ENCODE results near the gene HOXC4. TPM values are rescaled to one million over a fixed set of nuclear protein-coding genes. Genes with fewer than 3 reads are reported as not detected.

HOXC4 gene
- polyA plus RNA-seq, 1 donor from 2014 or later = not detected

DNA sequence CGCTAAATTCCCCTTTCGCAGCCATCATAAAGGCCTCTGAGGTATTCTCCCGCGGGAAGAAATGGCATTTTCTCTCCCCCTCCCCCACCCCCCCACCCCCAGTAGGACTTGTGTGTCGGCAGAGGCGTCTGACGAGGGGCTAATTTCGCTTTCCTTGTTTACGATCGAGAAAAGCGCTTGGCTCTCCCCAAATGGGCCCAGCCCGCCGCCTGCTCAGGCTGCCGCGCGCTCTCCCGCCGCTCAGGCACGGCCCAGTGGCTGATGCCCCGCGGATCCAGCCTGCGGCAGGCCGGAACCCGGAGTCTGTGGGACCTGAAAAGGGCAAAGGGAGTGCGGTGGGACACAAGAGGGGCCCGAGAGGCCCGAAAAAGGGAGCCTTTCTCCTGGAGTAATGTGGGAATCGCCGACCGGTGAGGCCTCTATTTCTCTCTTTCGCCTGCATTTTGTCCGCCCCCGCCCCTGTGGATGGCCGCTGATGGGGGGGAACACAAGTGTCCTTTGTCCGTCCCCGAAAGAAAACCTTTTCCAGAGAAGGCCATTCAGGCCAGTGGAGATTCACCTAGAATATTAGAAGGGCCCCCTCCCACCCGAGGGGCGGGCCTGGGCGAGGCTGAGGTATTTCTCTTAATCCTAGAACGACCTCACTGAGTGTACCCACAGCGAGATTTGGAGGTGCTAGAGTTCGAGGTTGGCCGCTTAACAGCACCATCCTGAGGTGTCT, 34.4 kb upstream of the HOXC4 start:
- Histone ChIP-seq H3K9me3 (ENCODE audit: low read length) (no peaks in the 10 kb centered on the region), H3K27ac (ENCODE audit: low read length) (no peak overlapping the region), H3K9ac (ENCODE audit: low read length) (no peak overlapping the region), H3K4me3 (ENCODE audit: low read length) (no peak overlapping the region), H3F3A (ENCODE audit: insufficient read depth, low read length, poor library complexity, severe bottlenecking) (no peaks in the 10 kb centered on the region), H2AFZ (ENCODE audit: low read depth, low read length) (no peak overlapping the region), H3K27me3 (ENCODE audit: insufficient read depth, low read depth, low read length) (peaks cover 98% of the 10 kb centered on the region), H4K20me1 (ENCODE audit: insufficient read depth) (no peaks in the 10 kb centered on the region), H3K4me2 (ENCODE audit: low read length) (no peak overlapping the region), H3K79me2 (replicated peaks; ENCODE audit: insufficient read depth, low read length) (no peaks in the 10 kb centered on the region), H3K9me2 (ENCODE audit: insufficient read depth, low read length) (no peaks in the 10 kb centered on the region), H3K36me3 (ENCODE audit: insufficient read depth, low read length) (no peaks in the 10 kb centered on the region)
- TF ChIP-seq EP300 (conservative IDR thresholded peaks at IDR 0.05; ENCODE audit: poor library complexity, severe bottlenecking) (no peak), SMC3 (conservative IDR thresholded peaks at IDR 0.05; ENCODE audit: poor library complexity) (no peak), MXI1 (conservative IDR thresholded peaks at IDR 0.05; ENCODE audit: poor library complexity, severe bottlenecking) (no peak), TAF1 (IDR thresholded peaks at IDR 0.05; ENCODE audit: low read depth) (no peak)

DNA sequence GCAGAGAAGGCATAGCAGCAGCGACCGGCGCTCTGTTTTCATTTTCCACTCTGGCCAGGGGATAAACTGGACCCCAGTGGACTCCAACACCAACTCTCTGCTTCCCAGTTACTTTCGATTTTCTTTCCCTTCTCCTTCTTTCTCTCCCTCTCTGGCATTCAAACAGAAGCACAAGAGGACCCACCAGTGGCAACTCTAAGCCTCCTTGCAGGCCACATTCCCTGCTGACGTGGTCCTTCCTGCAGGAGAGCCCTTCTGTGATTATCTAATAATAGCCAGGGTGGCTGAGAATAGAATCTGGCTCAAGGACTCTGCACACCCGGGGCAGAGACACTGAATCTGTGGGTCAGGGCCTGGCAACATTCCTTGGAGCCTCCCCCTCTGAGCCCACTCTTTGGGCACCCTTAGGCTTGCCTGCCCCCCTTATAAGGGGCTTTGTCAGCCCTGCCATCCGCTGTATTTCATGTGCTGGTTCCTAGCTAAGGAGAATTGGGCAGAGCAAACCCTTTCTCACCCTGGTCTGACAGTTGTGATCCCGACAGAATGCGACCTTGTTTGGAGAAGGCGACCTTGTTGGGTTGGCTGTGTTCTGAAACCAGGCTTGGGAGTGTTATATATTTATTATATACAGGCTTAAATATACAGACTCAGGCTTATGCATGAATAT, 33.6 kb upstream of the HOXC4 start:
- Histone ChIP-seq H4K20me1 (ENCODE audit: insufficient read depth) (no peaks in the 10 kb centered on the region), H3K27me3 (ENCODE audit: insufficient read depth, low read depth, low read length) (peaks cover 98% of the 10 kb centered on the region), H3K36me3 (ENCODE audit: insufficient read depth, low read length) (no peaks in the 10 kb centered on the region), H3K79me2 (replicated peaks; ENCODE audit: insufficient read depth, low read length) (no peaks in the 10 kb centered on the region), H3K4me3 (ENCODE audit: low read length) (no peak overlapping the region), H2AFZ (ENCODE audit: low read depth, low read length) (no peak overlapping the region), H3F3A (ENCODE audit: insufficient read depth, low read length, poor library complexity, severe bottlenecking) (no peaks in the 10 kb centered on the region), H3K4me2 (ENCODE audit: low read length) (no peak overlapping the region), H3K9me2 (ENCODE audit: insufficient read depth, low read length) (no peaks in the 10 kb centered on the region), H3K27ac (ENCODE audit: low read length) (no peak overlapping the region), H3K9ac (ENCODE audit: low read length) (no peak overlapping the region), H3K9me3 (ENCODE audit: low read length) (no peaks in the 10 kb centered on the region)
- TF ChIP-seq TAF1 (IDR thresholded peaks at IDR 0.05; ENCODE audit: low read depth) (no peak), CTCF (IDR thresholded peaks at IDR 0.05; ENCODE audit: poor library complexity, severe bottlenecking) (no peak), RAD21 (conservative IDR thresholded peaks at IDR 0.05) (no peak), EZH2 (IDR thresholded peaks at IDR 0.05; ENCODE audit: borderline replicate concordance, insufficient read depth, low read length, poor library complexity, severe bottlenecking) (no peak), POLR2AphosphoS5 (IDR thresholded peaks at IDR 0.05) (no peak)
- TF ChIP-seq, protein P1, sequence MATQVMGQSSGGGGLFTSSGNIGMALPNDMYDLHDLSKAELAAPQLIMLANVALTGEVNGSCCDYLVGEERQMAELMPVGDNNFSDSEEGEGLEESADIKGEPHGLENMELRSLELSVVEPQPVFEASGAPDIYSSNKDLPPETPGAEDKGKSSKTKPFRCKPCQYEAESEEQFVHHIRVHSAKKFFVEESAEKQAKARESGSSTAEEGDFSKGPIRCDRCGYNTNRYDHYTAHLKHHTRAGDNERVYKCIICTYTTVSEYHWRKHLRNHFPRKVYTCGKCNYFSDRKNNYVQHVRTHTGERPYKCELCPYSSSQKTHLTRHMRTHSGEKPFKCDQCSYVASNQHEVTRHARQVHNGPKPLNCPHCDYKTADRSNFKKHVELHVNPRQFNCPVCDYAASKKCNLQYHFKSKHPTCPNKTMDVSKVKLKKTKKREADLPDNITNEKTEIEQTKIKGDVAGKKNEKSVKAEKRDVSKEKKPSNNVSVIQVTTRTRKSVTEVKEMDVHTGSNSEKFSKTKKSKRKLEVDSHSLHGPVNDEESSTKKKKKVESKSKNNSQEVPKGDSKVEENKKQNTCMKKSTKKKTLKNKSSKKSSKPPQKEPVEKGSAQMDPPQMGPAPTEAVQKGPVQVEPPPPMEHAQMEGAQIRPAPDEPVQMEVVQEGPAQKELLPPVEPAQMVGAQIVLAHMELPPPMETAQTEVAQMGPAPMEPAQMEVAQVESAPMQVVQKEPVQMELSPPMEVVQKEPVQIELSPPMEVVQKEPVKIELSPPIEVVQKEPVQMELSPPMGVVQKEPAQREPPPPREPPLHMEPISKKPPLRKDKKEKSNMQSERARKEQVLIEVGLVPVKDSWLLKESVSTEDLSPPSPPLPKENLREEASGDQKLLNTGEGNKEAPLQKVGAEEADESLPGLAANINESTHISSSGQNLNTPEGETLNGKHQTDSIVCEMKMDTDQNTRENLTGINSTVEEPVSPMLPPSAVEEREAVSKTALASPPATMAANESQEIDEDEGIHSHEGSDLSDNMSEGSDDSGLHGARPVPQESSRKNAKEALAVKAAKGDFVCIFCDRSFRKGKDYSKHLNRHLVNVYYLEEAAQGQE (IDR thresholded peaks at IDR 0.05; ENCODE audit: borderline replicate concordance) = no peak
